ENCODE data around the gene MOXD1.

The MOXD1 gene

DNA sequence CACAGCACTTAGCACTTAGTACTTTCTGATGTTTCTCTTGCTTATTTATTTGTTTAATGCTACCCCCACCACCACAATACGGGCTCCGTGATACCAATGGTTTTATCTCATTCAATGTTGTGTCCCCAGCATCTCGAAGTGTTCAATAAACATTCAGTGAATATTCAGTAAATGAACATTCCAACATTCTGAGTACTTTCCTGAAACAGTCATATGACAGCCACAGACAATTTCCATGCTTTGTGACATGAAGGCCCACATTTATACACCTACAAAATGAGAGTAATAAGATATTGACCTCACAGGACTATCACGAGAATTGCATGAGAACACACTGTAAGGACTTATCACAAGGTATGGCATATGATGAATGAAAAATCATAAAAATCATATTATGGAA, 10.8 kb downstream of the MOXD1 start:
- Histone ChIP-seq H3K4me3 (ENCODE audit: low read depth, low read length) (no peak overlapping the region), H3K4me1 (no peaks in the 10 kb centered on the region), H3K36me3 (ENCODE audit: control insufficient read depth, insufficient read depth, low read length) (no peaks in the 10 kb centered on the region), H3K27ac (no peak overlapping the region), H3K27me3 (ENCODE audit: control insufficient read depth, insufficient read depth, low read length) (no peaks in the 10 kb centered on the region), H2AFZ (no peak overlapping the region), H3K9ac (no peak overlapping the region), H3K4me2 (ENCODE audit: low read length) (no peak overlapping the region), H3K9me3 (ENCODE audit: control insufficient read depth, low read length) (peaks cover 3% of the 10 kb centered on the region), H3K79me2 (no peaks in the 10 kb centered on the region)
- TF ChIP-seq, protein P1, sequence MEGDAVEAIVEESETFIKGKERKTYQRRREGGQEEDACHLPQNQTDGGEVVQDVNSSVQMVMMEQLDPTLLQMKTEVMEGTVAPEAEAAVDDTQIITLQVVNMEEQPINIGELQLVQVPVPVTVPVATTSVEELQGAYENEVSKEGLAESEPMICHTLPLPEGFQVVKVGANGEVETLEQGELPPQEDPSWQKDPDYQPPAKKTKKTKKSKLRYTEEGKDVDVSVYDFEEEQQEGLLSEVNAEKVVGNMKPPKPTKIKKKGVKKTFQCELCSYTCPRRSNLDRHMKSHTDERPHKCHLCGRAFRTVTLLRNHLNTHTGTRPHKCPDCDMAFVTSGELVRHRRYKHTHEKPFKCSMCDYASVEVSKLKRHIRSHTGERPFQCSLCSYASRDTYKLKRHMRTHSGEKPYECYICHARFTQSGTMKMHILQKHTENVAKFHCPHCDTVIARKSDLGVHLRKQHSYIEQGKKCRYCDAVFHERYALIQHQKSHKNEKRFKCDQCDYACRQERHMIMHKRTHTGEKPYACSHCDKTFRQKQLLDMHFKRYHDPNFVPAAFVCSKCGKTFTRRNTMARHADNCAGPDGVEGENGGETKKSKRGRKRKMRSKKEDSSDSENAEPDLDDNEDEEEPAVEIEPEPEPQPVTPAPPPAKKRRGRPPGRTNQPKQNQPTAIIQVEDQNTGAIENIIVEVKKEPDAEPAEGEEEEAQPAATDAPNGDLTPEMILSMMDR (IDR thresholded peaks at IDR 0.05): no peak

DNA sequence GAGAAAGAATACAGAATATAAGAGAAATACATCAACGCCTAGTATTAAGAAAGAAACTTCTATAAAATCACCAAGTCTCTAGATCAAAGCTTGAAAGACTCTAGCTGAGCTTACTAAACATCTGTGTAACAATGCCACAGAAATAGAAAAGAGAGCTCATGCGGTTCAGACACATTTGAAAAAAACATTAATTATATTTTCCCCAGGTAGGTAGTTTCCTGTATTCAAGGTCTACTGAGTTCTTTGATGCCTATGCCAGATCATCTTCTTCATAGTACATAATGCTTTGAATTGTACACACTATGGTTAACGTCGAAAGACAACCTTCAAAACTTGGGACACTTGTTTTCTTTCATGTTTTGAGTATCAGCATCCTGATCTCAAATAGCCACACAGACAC, 11.3 kb downstream of the MOXD1 start:
- H3K4me3 ChIP-seq (ENCODE audit: low read depth, low read length): no peak overlapping the region
- no peak overlapping the region for H2AFZ ChIP-seq
- TF ChIP-seq, protein P1 (IDR thresholded peaks at IDR 0.05): no peak
- no peaks in the 10 kb centered on the region for H3K36me3 ChIP-seq (ENCODE audit: control insufficient read depth, insufficient read depth, low read length)
- no peak overlapping the region for H3K9ac ChIP-seq
- H3K4me2 ChIP-seq (ENCODE audit: low read length): no peak overlapping the region
- H3K4me1 ChIP-seq: no peaks in the 10 kb centered on the region
- no peaks in the 10 kb centered on the region for H3K79me2 ChIP-seq
- no peak overlapping the region for H3K27ac ChIP-seq
- no peaks in the 10 kb centered on the region for H3K27me3 ChIP-seq (ENCODE audit: control insufficient read depth, insufficient read depth, low read length)
- H3K9me3 ChIP-seq (ENCODE audit: control insufficient read depth, low read length): peaks cover 3% of the 10 kb centered on the region

DNA sequence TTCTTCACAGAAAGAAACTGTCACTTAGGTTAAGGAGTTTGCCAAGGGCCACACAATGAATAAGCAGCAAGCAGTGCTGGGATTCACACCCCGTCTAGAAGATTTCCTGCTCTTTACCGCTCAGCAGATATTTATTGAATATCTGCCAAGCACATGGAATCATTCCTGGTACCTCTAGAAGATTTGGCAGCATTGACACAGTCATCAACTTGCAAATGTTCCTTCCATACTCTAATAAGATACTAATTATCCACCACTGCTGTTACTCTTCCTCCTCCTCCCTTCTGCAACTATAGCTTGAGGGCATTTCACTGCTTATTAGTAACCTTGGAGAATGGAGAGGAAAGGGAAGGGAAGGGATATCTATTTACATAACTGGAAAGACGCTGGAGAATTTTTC, 13.0 kb downstream of the MOXD1 start:
- Histone ChIP-seq H3K27me3 (ENCODE audit: control insufficient read depth, insufficient read depth, low read length) (no peaks in the 10 kb centered on the region), H3K27ac (no peak overlapping the region), H3K79me2 (no peaks in the 10 kb centered on the region), H2AFZ (no peak overlapping the region), H3K9ac (no peak overlapping the region), H3K4me1 (no peaks in the 10 kb centered on the region), H3K4me3 (ENCODE audit: low read depth, low read length) (no peak overlapping the region), H3K36me3 (ENCODE audit: control insufficient read depth, insufficient read depth, low read length) (no peaks in the 10 kb centered on the region), H3K9me3 (ENCODE audit: control insufficient read depth, low read length) (no peaks in the 10 kb centered on the region), H3K4me2 (ENCODE audit: low read length) (no peak overlapping the region)
- TF ChIP-seq, protein P1 (IDR thresholded peaks at IDR 0.05): no peak

DNA sequence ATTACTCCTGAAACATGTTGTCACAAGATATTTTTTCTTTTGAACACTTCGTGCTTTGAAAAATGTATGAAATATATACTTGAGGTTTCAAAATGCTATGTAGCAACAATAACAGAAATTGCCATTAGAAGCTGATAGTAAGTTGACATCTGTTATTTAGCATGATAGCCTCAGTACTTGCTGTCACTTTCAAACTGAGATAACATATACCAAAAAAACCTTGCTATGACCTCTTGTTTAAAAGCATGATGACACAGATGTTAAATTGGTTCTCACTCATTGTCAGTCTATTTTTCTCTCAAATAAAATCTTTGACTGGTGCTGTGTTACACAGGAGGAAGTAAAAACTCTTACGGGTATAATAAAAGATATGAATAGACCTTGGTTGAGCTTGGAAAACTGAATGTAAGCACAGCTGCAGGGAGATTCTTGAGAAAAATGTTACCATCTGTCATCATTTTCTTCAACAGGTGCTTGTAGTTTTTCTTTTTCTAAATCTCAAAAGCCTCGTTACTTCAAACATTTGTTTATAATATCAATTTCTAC, 18.6 kb downstream of the MOXD1 start:
- Histone ChIP-seq H3K27ac (no peak overlapping the region), H3K79me2 (no peaks in the 10 kb centered on the region), H3K27me3 (ENCODE audit: control insufficient read depth, insufficient read depth, low read length) (no peaks in the 10 kb centered on the region), H3K4me1 (no peaks in the 10 kb centered on the region), H3K9me3 (ENCODE audit: control insufficient read depth, low read length) (no peaks in the 10 kb centered on the region), H3K9ac (no peak overlapping the region), H3K36me3 (ENCODE audit: control insufficient read depth, insufficient read depth, low read length) (no peaks in the 10 kb centered on the region), H3K4me2 (ENCODE audit: low read length) (no peak overlapping the region), H2AFZ (no peak overlapping the region), H3K4me3 (ENCODE audit: low read depth, low read length) (no peak overlapping the region)
- TF ChIP-seq, protein P1 (IDR thresholded peaks at IDR 0.05): no peak

DNA sequence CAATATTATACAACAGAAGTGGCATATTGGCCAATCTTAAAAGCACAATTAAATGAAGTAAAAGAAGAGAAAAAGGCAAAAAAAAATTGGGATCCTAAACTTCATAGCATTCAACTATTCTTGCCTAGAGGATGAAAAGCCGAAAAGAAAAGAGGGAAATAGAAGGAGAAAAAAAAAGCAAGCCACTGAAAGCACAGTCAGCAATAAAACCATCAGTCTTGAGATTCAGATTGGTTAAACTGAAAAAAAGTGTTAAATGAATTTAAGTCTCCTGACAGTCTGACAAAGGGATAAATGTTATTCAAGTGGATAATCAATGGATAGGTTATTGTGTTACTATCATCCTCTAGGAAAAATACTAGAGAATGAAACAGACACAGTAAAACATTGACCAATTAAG, 19.9 kb downstream of the MOXD1 start:
- no peaks in the 10 kb centered on the region for H3K9me3 ChIP-seq (ENCODE audit: control insufficient read depth, low read length)
- H3K27me3 ChIP-seq (ENCODE audit: control insufficient read depth, insufficient read depth, low read length): no peaks in the 10 kb centered on the region
- H3K4me2 ChIP-seq (ENCODE audit: low read length): no peak overlapping the region
- no peak overlapping the region for H2AFZ ChIP-seq
- TF ChIP-seq, protein P1 (IDR thresholded peaks at IDR 0.05): no peak
- no peaks in the 10 kb centered on the region for H3K4me1 ChIP-seq
- H3K36me3 ChIP-seq (ENCODE audit: control insufficient read depth, insufficient read depth, low read length): no peaks in the 10 kb centered on the region
- no peak overlapping the region for H3K9ac ChIP-seq
- H3K4me3 ChIP-seq (ENCODE audit: low read depth, low read length): no peak overlapping the region
- H3K79me2 ChIP-seq: no peaks in the 10 kb centered on the region
- H3K27ac ChIP-seq: no peak overlapping the region

All from parathyroid adenoma (tissue), 2 donors.